HepG2 (cell line): ENCODE data around the gene GAL3ST2. TPM values are rescaled to one million over a fixed set of nuclear protein-coding genes. Genes with fewer than 3 reads are reported as not detected.

Experiments used
- ATAC-seq: fragments of 200-7000 bp; cut with Tn5 transposase; 3 replicates; pipeline ENCODE4 v1.9.1; 2020; ENCODE audit warnings: mild to moderate bottlenecking, moderate library complexity
- BruUV-seq: library from RNA; stranded (reverse); fragments of 400-500 nt; replicated peaks from 2 replicates; lab custom pipeline; 2021; lab: Mats Ljungman, UMichigan
- CTCF ChIA-PET: fragments of 300-600 bp; formaldehyde crosslinking; extraction: SDS; loops from one replicate; lab custom pipeline; 2021; ENCODE audit warnings: low total read pairs, inconsistent platforms, low intra/inter-chr PET ratio; lab: Yijun Ruan, JAX
- POLR2A ChIA-PET: fragments of 350-600 bp; sonication (Branson Sonifier 250); formaldehyde crosslinking; loops from one replicate; lab custom pipeline; 2020; ENCODE audit warnings: antibody characterized with exemption, inconsistent platforms; lab: Yijun Ruan, JAX
- DNase-seq: peaks from one replicate; pipeline ENCODE4 v3.0.0-alpha.2; 2015; ENCODE audit warnings: low spot score
- FAIRE-seq: peaks from 3 replicates; lab custom pipeline; 2011; peaks lifted over from hg19 to GRCh38; lab: Jason Lieb, UNC
- H2AFZ ChIP-seq: one replicate; pipeline ENCODE4 v1.6.1; 2011; ENCODE audit warnings: low read length, inconsistent platforms
- H3K27ac ChIP-seq: fragments of 300-600 bp; 3 replicates; pipeline ENCODE4 v1.8.0; 2011; ENCODE audit warnings: mixed run types, mild to moderate bottlenecking, mixed read lengths, low read length, inconsistent platforms; ENCODE audit not compliant: insufficient read depth; ENCODE audit errors: extremely low read length
- H3K27me3 ChIP-seq, 2 experiments: fragments of 200-600 bp in 1 of 2; 2 replicates in 1 of 2; 3 replicates in 1 of 2; pipeline versions ENCODE4 v1.6.0 to v1.8.0; 2011; ENCODE audit warnings: low read length in 2 of 2, mild to moderate bottlenecking in 2 of 2, moderate library complexity in 2 of 2, inconsistent platforms in 1 of 2; ENCODE audit not compliant: insufficient read depth in 2 of 2, control insufficient read depth in 1 of 2
- H3K36me3 ChIP-seq, 2 experiments: fragments of 200-600 bp in 1 of 2; replicated peaks in 1 of 2; 2 replicates in 1 of 2; 3 replicates in 1 of 2; pipeline versions ENCODE4 v1.5.1 to v1.8.0; 2011; ENCODE audit warnings: low read length in 2 of 2, inconsistent platforms in 1 of 2; ENCODE audit not compliant: insufficient read depth in 2 of 2, control insufficient read depth in 1 of 2
- H3K4me1 ChIP-seq: 2 replicates; pipeline ENCODE4 v1.5.1; 2012; ENCODE audit warnings: low read length, inconsistent platforms; ENCODE audit not compliant: insufficient read depth
- H3K4me2 ChIP-seq: 2 replicates; pipeline ENCODE4 v1.6.0; 2011; ENCODE audit warnings: low read depth, low read length, inconsistent platforms
- H3K4me3 ChIP-seq, 3 experiments: fragments of 200-600 bp in 1 of 3; sonication (generic), shearing (Covaris generic) in 1 of 3; replicated peaks in 1 of 3; 2 replicates each; pipeline ENCODE4 v1.5.1; 2011 to 2016; ENCODE audit warnings: low read length in 3 of 3, inconsistent platforms in 2 of 3, low read depth in 2 of 3, mild to moderate bottlenecking in 2 of 3, control low read depth in 1 of 3, mixed read lengths in 1 of 3; ENCODE audit not compliant: insufficient read depth in 1 of 3
- H3K79me2 ChIP-seq: one replicate; pipeline ENCODE4 v1.6.1; 2011; ENCODE audit warnings: low read length, inconsistent platforms; ENCODE audit not compliant: insufficient read depth
- H3K9ac ChIP-seq: 2 replicates; pipeline ENCODE4 v1.6.0; 2011; ENCODE audit warnings: mild to moderate bottlenecking, low read depth, low read length, inconsistent platforms; ENCODE audit not compliant: insufficient read depth
- H3K9me3 ChIP-seq: 2 replicates; pipeline ENCODE4 v1.5.1; 2012; ENCODE audit warnings: mild to moderate bottlenecking, low read length
- H4K20me1 ChIP-seq: 2 replicates; pipeline ENCODE4 v1.6.0; 2011; ENCODE audit warnings: inconsistent platforms, mild to moderate bottlenecking, low read length, moderate library complexity; ENCODE audit not compliant: insufficient read depth
- DRAP1 ChIP-seq: IDR thresholded peaks from 2 replicates; pipeline ENCODE4 v1.6.1; 2016; ENCODE audit warnings: missing genetic modification reagents, missing compliant biosample characterization
- FOXO4 ChIP-seq: sonication (generic); formaldehyde crosslinking; conservative IDR thresholded peaks from 2 replicates; pipeline ENCODE4 v1.8.1; 2023; ENCODE audit warnings: missing genetic modification reagents
- MAFF ChIP-seq: IDR thresholded peaks from 2 replicates; pipeline ENCODE4 v1.6.1; 2011; ENCODE audit warnings: low read depth, low read length, improper control_type of control experiment
- MAFK ChIP-seq, 2 experiments: IDR thresholded peaks in 1 of 2; conservative IDR thresholded peaks in 1 of 2; 2 replicates each; pipeline ENCODE4 v1.6.1; 2011; ENCODE audit warnings: improper control_type of control experiment in 2 of 2, low read length in 2 of 2
- MEIS2 ChIP-seq: sonication (generic); formaldehyde crosslinking; IDR thresholded peaks from 2 replicates; pipeline ENCODE4 v1.9.0; 2021; ENCODE audit warnings: mild to moderate bottlenecking, missing genetic modification reagents
- MTF2 ChIP-seq: sonication (generic); formaldehyde crosslinking; IDR thresholded peaks from 2 replicates; pipeline ENCODE4 v1.5.0; 2020; ENCODE audit warnings: missing genetic modification reagents, borderline replicate concordance
- MZF1 ChIP-seq: sonication (generic); formaldehyde crosslinking; IDR thresholded peaks from 2 replicates; pipeline ENCODE4 v1.8.1; 2023; ENCODE audit warnings: mild to moderate bottlenecking, missing genetic modification reagents, borderline replicate concordance
- NR2F6 ChIP-seq, 2 experiments: IDR thresholded peaks; 2 replicates each; pipeline ENCODE4 v1.6.1; 2016; ENCODE audit warnings: antibody characterized with exemption in 1 of 2, mild to moderate bottlenecking in 1 of 2
- PBX2 ChIP-seq: IDR thresholded peaks from 2 replicates; pipeline ENCODE4 v1.6.1; 2016; ENCODE audit warnings: control low read depth
- POLR2A ChIP-seq, 2 experiments: IDR thresholded peaks; 2 replicates each; pipeline ENCODE4 v1.6.1; 2011; ENCODE audit warnings: low read depth in 2 of 2, low read length in 2 of 2, mild to moderate bottlenecking in 1 of 2, moderate library complexity in 1 of 2; ENCODE audit not compliant: insufficient read depth in 1 of 2
- POLR2AphosphoS2 ChIP-seq: IDR thresholded peaks from 2 replicates; pipeline ENCODE4 v1.6.1; 2011; ENCODE audit warnings: low read depth, low read length, improper control_type of control experiment
- POLR2AphosphoS5 ChIP-seq: IDR thresholded peaks from 2 replicates; pipeline ENCODE4 v1.6.1; 2012; ENCODE audit warnings: low read depth, low read length
- POLR2G ChIP-seq: fragments of 200-400 bp; formaldehyde crosslinking; IDR thresholded peaks from 2 replicates; pipeline ENCODE4 v1.6.1; 2018; ENCODE audit warnings: mild to moderate bottlenecking, low read depth, low read length, moderate library complexity
- RFX3 ChIP-seq: IDR thresholded peaks from 2 replicates; pipeline ENCODE4 v1.6.1; 2016; ENCODE audit warnings: missing biosample characterization, missing genetic modification reagents
- SAP130 ChIP-seq: IDR thresholded peaks from 2 replicates; pipeline ENCODE4 v1.6.1; 2016; ENCODE audit warnings: low read depth
- THAP11 ChIP-seq: IDR thresholded peaks from 2 replicates; pipeline ENCODE4 v1.6.1; 2016; ENCODE audit warnings: missing biosample characterization, missing genetic modification reagents
- U2AF2 ChIP-seq: fragments of 200-400 bp; formaldehyde crosslinking; IDR thresholded peaks from 2 replicates; pipeline ENCODE4 v1.6.1; 2017; ENCODE audit warnings: low read depth, mild to moderate bottlenecking, low read length
- USF2 ChIP-seq, 2 experiments: sonication (generic) in 1 of 2; formaldehyde crosslinking in 1 of 2; IDR thresholded peaks; 2 replicates each; pipeline versions ENCODE4 v1.5.1 to v1.6.1; 2011 to 2020; ENCODE audit warnings: borderline replicate concordance in 1 of 2, low read depth in 1 of 2, low read length in 1 of 2, mild to moderate bottlenecking in 1 of 2, missing genetic modification reagents in 1 of 2, moderate library complexity in 1 of 2
- ZMAT3 ChIP-seq: sonication (generic); formaldehyde crosslinking; conservative IDR thresholded peaks from 2 replicates; pipeline ENCODE4 v1.7.0; 2021; ENCODE audit warnings: missing genetic modification reagents
- ZNF761 ChIP-seq: sonication (generic); formaldehyde crosslinking; conservative IDR thresholded peaks from 2 replicates; pipeline ENCODE4 v1.4.0; 2020; ENCODE audit warnings: mild to moderate bottlenecking, missing genetic modification reagents
- WGBS: methylation state at CpG from one replicate; pipeline ENCODE4 v1.1.6; 2017; ENCODE audit warnings: low lambda C conversion rate; 5-methylcytosine and 5-hydroxymethylcytosine counted together
- in situ Hi-C: cut with HindIII; loops from 2 replicates; pipeline ENCODE4 v1.10.0; 2017; ENCODE audit warnings: low pct_unique_long_range_greater_than_20kb; ENCODE audit not compliant: extremely low pct_ligation_motif_present
- intact Hi-C: fragments of 100-400 bp; cut with micrococcal nuclease; formaldehyde crosslinking; loops from one replicate; pipeline ENCODE4 v1.10.0; 2022; ENCODE audit not compliant: unreplicated experiment
- polyA plus RNA-seq, 8 experiments: library from polyadenylated mRNA; depleted of rRNA in 3 of 8; stranded (reverse) in 7 of 8; unstranded in 1 of 8; fragments of >200 nt; fragmentation: Illumina TruSeq in 4 of 8; extraction: Trizol in 4 of 8; gene quantifications; 2 replicates each; pipeline versions ENCODE4 v1.2.1 to v1.2.3, GENCODE V29; 2011 to 2016; ENCODE audit warnings: low read depth in 4 of 8, missing spikeins in 1 of 8, mixed read lengths in 1 of 8; ENCODE audit not compliant: insufficient read depth in 1 of 8
- total RNA-seq, 5 experiments: library from RNA; depleted of rRNA; stranded (reverse); fragments of >200 nt; fragmentation: Illumina TruSeq; extraction: Trizol; gene quantifications; 2 replicates each; pipeline ENCODE4 v1.2.3, GENCODE V29; 2016; ENCODE audit warnings: low read depth in 1 of 5

GAL3ST2 gene
- total and polyA plus RNA-seq, 2 of the 13 experiments (the other 11 are each of a cell fraction or from before 2014, with no cell fraction given): 0.17 to 0.20 TPM

- Histone ChIP-seq H4K20me1 (no peaks in the 10 kb centered on the region), H3K36me3 (no peaks in the 10 kb centered on the region; a peak in 1 of 5 replicates), H3K27ac (peak overlapping the region; percentile 92), H3K9ac (peak overlapping the region; percentile 92), H3K4me1 (peaks cover 71% of the 10 kb centered on the region), H3K4me2 (peak overlapping the region; percentile 85), H2AFZ (no peak overlapping the region), H3K9me3 (no peaks in the 10 kb centered on the region), H3K27me3 (no peaks in the 10 kb centered on the region; a peak in 1 of 5 replicates), H3K79me2 (peaks cover 24% of the 10 kb centered on the region), H3K4me3 (peak overlapping the region; percentile 67 to 82 (median 76))
- FAIRE-seq (no peak), ATAC-seq (no peak), DNase-seq (peak; percentile 67)
- ChIA-PET POLR2A (interaction anchor here (0.9 to 8.9 kb wide), 20 partner anchors 9 to 163 kb away, joined by 3 to 218 read pairs (median 6); partner anchors contain the start of genes D2HGDH, DTYMK, ING5 and NEU4), CTCF (no interaction called here)
- no TSS peak for BruUV-seq
- intact Hi-C loops: no loop called here
- in situ Hi-C loops: loop anchor here (5.0 kb wide), 1 partner anchor 35 kb away; the partner anchor contains the start of gene NEU4
- under 1% methylated on average over 9 of the region's 9 CpGs for WGBS
- TF ChIP-seq MZF1 (no peak), ZNF761 (CRISPR knock-in tag) (peak; percentile 10; the same call in 1 of the 2 replicates), POLR2G (peak; percentile 70), U2AF2 (no peak), MTF2 (CRISPR knock-in tag) (peak; percentile 55; the same call in 1 of the 2 replicates), RFX3 (CRISPR knock-in tag) (no peak), MEIS2 (CRISPR knock-in tag) (peak; percentile 12; the same call in 1 of the 2 replicates), PBX2 (CRISPR knock-in tag) (peak; percentile 84), USF2 (IDR thresholded peaks at IDR 0.05; ENCODE audit: low read depth, low read length) (peak; percentile 22; the same call in 1 of the 2 replicates), USF2 (CRISPR knock-in tag; IDR thresholded peaks at IDR 0.05; ENCODE audit: borderline replicate concordance) (no peak; the same call in 1 of the 2 replicates), POLR2AphosphoS2 (no peak), ZMAT3 (0 out of 2 replicates have a peak, but pooled peaks have one; percentile 7), POLR2A (IDR thresholded peaks at IDR 0.05; ENCODE audit: insufficient read depth in 1 of 2, low read depth in 2 of 2, low read length in 2 of 2) (peak in 1 of 2 experiments; percentile 64; a peak in 1 of 4 replicates), SAP130 (peak; percentile 47; the same call in 1 of the 2 replicates), MAFF (peak; percentile 93), DRAP1 (peak; percentile 87), MAFK (conservative IDR thresholded peaks at IDR 0.05 in 1 of 2, IDR thresholded peaks at IDR 0.05 in 1 of 2; ENCODE audit: low read length in 2 of 2) (peak; percentile 95 to 96), NR2F6 (IDR thresholded peaks at IDR 0.05) (no peak), NR2F6 (CRISPR knock-in tag; IDR thresholded peaks at IDR 0.05) (0 out of 2 replicates have a peak, but pooled peaks have one; percentile 5), THAP11 (peak; percentile 18; the same call in 1 of the 2 replicates), POLR2AphosphoS5 (peak; percentile 61), FOXO4 (CRISPR knock-in tag) (0 out of 2 replicates have a peak, but pooled peaks have one; percentile 30)
These were observed 4.5 kb upstream of the GAL3ST2 start for GRCh38 chr2:241772063-241772499.
